Measurements from ENCODE around the gene THRAP3. TPM values are rescaled to one million over a fixed set of nuclear protein-coding genes. Genes with fewer than 3 reads are reported as not detected.

THRAP3 gene
- polyA plus RNA-seq, 1 of the 3 experiments (the other 2 are of a cell fraction), result 33.7 TPM

GRCh38 chr1:36298640-36299039, 74.4 kb downstream of the THRAP3 start:
- no peak overlapping the region for H3K4me2 ChIP-seq
- peaks cover 58 to 59% of the 10 kb centered on the region in 2 experiments for H3K36me3 ChIP-seq (replicated peaks in 1 of 2; ENCODE audit: control insufficient read depth in 1 of 2, insufficient read depth in 2 of 2, low read length in 1 of 2)
- H3K9me3 ChIP-seq, result no peaks in the 10 kb centered on the region
- H3K4me3 ChIP-seq (ENCODE audit: low read depth in 2 of 2, low read length in 1 of 2), result no peak overlapping the region
- WGBS (ENCODE audit: low lambda C conversion rate), result 100% methylated on average over 5 of the region's 5 CpGs
- peaks cover 57% of the 10 kb centered on the region for H3F3A ChIP-seq (replicated peaks; ENCODE audit: insufficient read depth)
- H4K20me1 ChIP-seq (ENCODE audit: insufficient read depth), result peaks cover 13% of the 10 kb centered on the region
- peaks cover 30% of the 10 kb centered on the region; the same call in 1 of the 2 replicates for H3K79me2 ChIP-seq (ENCODE audit: insufficient read depth)
- CTCF ChIA-PET, result interaction anchor here (1.1 to 7.1 kb wide), 3 partner anchors 13 to 123 kb away, joined by 4 to 34 read pairs (median 4); no protein-coding TSS in a partner anchor
- TF ChIP-seq SIN3A (IDR thresholded peaks at IDR 0.05; ENCODE audit: borderline replicate concordance, low read depth, low read length), result no peak
- no peak overlapping the region for H3K9ac ChIP-seq
- peaks cover 2 to 12% of the 10 kb centered on the region in 2 experiments; a peak in 3 of 4 replicates for H3K4me1 ChIP-seq (ENCODE audit: control insufficient read depth in 1 of 2, insufficient read depth in 2 of 2, low read depth in 1 of 2, low read length in 1 of 2)
- no peaks in the 10 kb centered on the region for H3K9me2 ChIP-seq
- no peak for DNase-seq
- H3K27ac ChIP-seq (ENCODE audit: low read depth in 2 of 2, low read length in 1 of 2), result peak overlapping the region in 1 of 2 experiments; percentile 76; a peak in 1 of 4 replicates
- H2AFZ ChIP-seq (ENCODE audit: low read depth), result no peak overlapping the region
- POLR2A ChIA-PET, result no interaction called here
- H3K27me3 ChIP-seq (ENCODE audit: insufficient read depth), result no peaks in the 10 kb centered on the region

- Histone ChIP-seq H3F3A (replicated peaks; ENCODE audit: insufficient read depth) (peaks cover 65% of the 10 kb centered on the region), H2AFZ (ENCODE audit: low read depth) (no peak overlapping the region), H3K9ac (no peak overlapping the region), H3K4me2 (no peak overlapping the region; the same call in 1 of the 2 replicates), H3K79me2 (ENCODE audit: insufficient read depth) (peaks cover 28% of the 10 kb centered on the region; the same call in 1 of the 2 replicates), H4K20me1 (ENCODE audit: insufficient read depth) (peaks cover 13% of the 10 kb centered on the region), H3K27ac (ENCODE audit: low read depth in 2 of 2, low read length in 1 of 2) (peak overlapping the region; percentile 48 to 76), H3K36me3 (replicated peaks in 1 of 2; ENCODE audit: control insufficient read depth in 1 of 2, insufficient read depth in 2 of 2, low read length in 1 of 2) (peaks cover 59 to 60% of the 10 kb centered on the region in 2 experiments), H3K4me1 (ENCODE audit: control insufficient read depth in 1 of 2, insufficient read depth in 2 of 2, low read depth in 1 of 2, low read length in 1 of 2) (peaks cover 2 to 12% of the 10 kb centered on the region in 2 experiments; a peak in 3 of 4 replicates), H3K4me3 (ENCODE audit: low read depth in 2 of 2, low read length in 1 of 2) (no peak overlapping the region), H3K9me3 (no peaks in the 10 kb centered on the region), H3K9me2 (no peaks in the 10 kb centered on the region), H3K27me3 (ENCODE audit: insufficient read depth) (no peaks in the 10 kb centered on the region)
- 89% methylated on average over 1 of the region's 1 CpG for WGBS (ENCODE audit: low lambda C conversion rate)
- ChIA-PET CTCF (interaction anchor here (0.6 to 7.1 kb wide), 19 partner anchors 9 to 151 kb away, joined by 3 to 34 read pairs (median 4); partner anchors contain the start of genes EVA1B, THRAP3 and TRAPPC3), POLR2A (no interaction called here)
- no peak for DNase-seq
- TF ChIP-seq ZBTB33 (IDR thresholded peaks at IDR 0.05; ENCODE audit: borderline replicate concordance, low read depth), result no peak
- no peak for TF ChIP-seq RCOR1 (IDR thresholded peaks at IDR 0.05; ENCODE audit: low read length)
- no peak for TF ChIP-seq POLR2AphosphoS5 (IDR thresholded peaks at IDR 0.05; ENCODE audit: low read depth, low read length)
- TF ChIP-seq USF2 (IDR thresholded peaks at IDR 0.05; ENCODE audit: borderline replicate concordance, low read depth, low read length), result no peak
- no peak for TF ChIP-seq FOXJ3 (CRISPR knock-in tag; IDR thresholded peaks at IDR 0.05)
- no peak for TF ChIP-seq RAD21 (IDR thresholded peaks at IDR 0.05; ENCODE audit: low read length)
- no peak for TF ChIP-seq USF1 (IDR thresholded peaks at IDR 0.05; ENCODE audit: borderline replicate concordance, low read depth)
- no peak for TF ChIP-seq CTCF (IDR thresholded peaks at IDR 0.05)
- no peak for TF ChIP-seq NRF1 (IDR thresholded peaks at IDR 0.05; ENCODE audit: low read depth, low read length)
- no peak for TF ChIP-seq GABPA (IDR thresholded peaks at IDR 0.05; ENCODE audit: low read depth)
- no peak for TF ChIP-seq RFX5 (IDR thresholded peaks at IDR 0.05; ENCODE audit: low read length)
- TF ChIP-seq TCF12 (IDR thresholded peaks at IDR 0.05), result no peak
- TF ChIP-seq MXI1 (IDR thresholded peaks at IDR 0.05; ENCODE audit: low read depth, low read length), result no peak
- TF ChIP-seq GATA2 (CRISPR knock-in tag; IDR thresholded peaks at IDR 0.05), result no peak
- TF ChIP-seq MAX (IDR thresholded peaks at IDR 0.05; ENCODE audit: low read depth), result no peak
- no peak for TF ChIP-seq JUND (IDR thresholded peaks at IDR 0.05)
- no peak for TF ChIP-seq EP300 (IDR thresholded peaks at IDR 0.05; ENCODE audit: borderline replicate concordance in 1 of 2, low read depth in 1 of 2, low read length in 1 of 2)
- no peak for TF ChIP-seq TAF1 (IDR thresholded peaks at IDR 0.05; ENCODE audit: borderline replicate concordance, low read depth, low read length)
- TF ChIP-seq EZH2phosphoT487 (IDR thresholded peaks at IDR 0.05; ENCODE audit: borderline replicate concordance, low read depth), result no peak
- no peak for TF ChIP-seq TEAD4 (IDR thresholded peaks at IDR 0.05; ENCODE audit: borderline replicate concordance, insufficient read depth)
These were observed 76.3 kb downstream of the THRAP3 start for GRCh38 chr1:36300526-36300925.
